HepG2 (cell line): ENCODE data around the gene CEMP1. TPM values are rescaled to one million over a fixed set of nuclear protein-coding genes. Genes with fewer than 3 reads are reported as not detected.

Experiments used
- DZIP1 ChIP-seq: sonication (generic); formaldehyde crosslinking; IDR thresholded peaks from 2 replicates; pipeline ENCODE4 v1.5.0; 2020; ENCODE audit warnings: mild to moderate bottlenecking, missing genetic modification reagents
- E2F5 ChIP-seq: sonication (generic); formaldehyde crosslinking; conservative IDR thresholded peaks from 2 replicates; pipeline ENCODE4 v1.4.0; 2020; ENCODE audit warnings: missing genetic modification reagents
- ELF3 ChIP-seq: IDR thresholded peaks from 2 replicates; pipeline ENCODE4 v1.6.1; 2016; ENCODE audit warnings: missing genetic modification reagents, missing compliant biosample characterization
- ETV5 ChIP-seq: IDR thresholded peaks from 2 replicates; pipeline ENCODE4 v1.6.1; 2018; ENCODE audit warnings: missing biosample characterization, missing genetic modification reagents, inconsistent platforms, borderline replicate concordance
- GFI1 ChIP-seq: sonication (generic); formaldehyde crosslinking; IDR thresholded peaks from 2 replicates; pipeline ENCODE4 v1.5.0; 2020; ENCODE audit warnings: missing genetic modification reagents, mild to moderate bottlenecking, borderline replicate concordance
- SP4 ChIP-seq: sonication (generic); formaldehyde crosslinking; IDR thresholded peaks from 2 replicates; pipeline ENCODE4 v1.8.1; 2023; ENCODE audit warnings: mild to moderate bottlenecking, missing genetic modification reagents
- U2AF2 ChIP-seq: fragments of 200-400 bp; formaldehyde crosslinking; IDR thresholded peaks from 2 replicates; pipeline ENCODE4 v1.6.1; 2017; ENCODE audit warnings: low read depth, mild to moderate bottlenecking, low read length
- ZBTB44 ChIP-seq: sonication (generic); formaldehyde crosslinking; IDR thresholded peaks from 2 replicates; pipeline ENCODE4 v1.4.0; 2020; ENCODE audit warnings: missing genetic modification reagents
- ZHX2 ChIP-seq, 2 experiments: sonication (generic) in 1 of 2; formaldehyde crosslinking in 1 of 2; IDR thresholded peaks; 2 replicates each; pipeline versions ENCODE4 v1.6.1 to v1.9.0; 2014 to 2022; ENCODE audit warnings: antibody characterized with exemption in 1 of 2, borderline replicate concordance in 1 of 2, inconsistent platforms in 1 of 2, low read depth in 1 of 2, missing genetic modification reagents in 1 of 2
- polyA plus RNA-seq, 8 experiments: library from polyadenylated mRNA; depleted of rRNA in 3 of 8; stranded (reverse) in 7 of 8; unstranded in 1 of 8; fragments of >200 nt; fragmentation: Illumina TruSeq in 4 of 8; extraction: Trizol in 4 of 8; gene quantifications; 2 replicates each; pipeline versions ENCODE4 v1.2.1 to v1.2.3, GENCODE V29; 2011 to 2016; ENCODE audit warnings: low read depth in 4 of 8, missing spikeins in 1 of 8, mixed read lengths in 1 of 8; ENCODE audit not compliant: insufficient read depth in 1 of 8
- total RNA-seq, 5 experiments: library from RNA; depleted of rRNA; stranded (reverse); fragments of >200 nt; fragmentation: Illumina TruSeq; extraction: Trizol; gene quantifications; 2 replicates each; pipeline ENCODE4 v1.2.3, GENCODE V29; 2016; ENCODE audit warnings: low read depth in 1 of 5
- TF ChIP-seq, protein P1 (sequence below): sonication (generic); formaldehyde crosslinking; IDR thresholded peaks from 2 replicates; pipeline ENCODE4 v1.4.0; 2020; ENCODE audit warnings: missing genetic modification reagents
- TF ChIP-seq, protein P2 (sequence below): sonication (generic); formaldehyde crosslinking; IDR thresholded peaks from 2 replicates; pipeline ENCODE4 v1.8.1; 2023; ENCODE audit warnings: mild to moderate bottlenecking, missing genetic modification reagents

CEMP1 gene
- total and polyA plus RNA-seq, 2 of the 13 experiments (the other 11 are each of a cell fraction or from before 2014, with no cell fraction given) = not detected

DNA sequence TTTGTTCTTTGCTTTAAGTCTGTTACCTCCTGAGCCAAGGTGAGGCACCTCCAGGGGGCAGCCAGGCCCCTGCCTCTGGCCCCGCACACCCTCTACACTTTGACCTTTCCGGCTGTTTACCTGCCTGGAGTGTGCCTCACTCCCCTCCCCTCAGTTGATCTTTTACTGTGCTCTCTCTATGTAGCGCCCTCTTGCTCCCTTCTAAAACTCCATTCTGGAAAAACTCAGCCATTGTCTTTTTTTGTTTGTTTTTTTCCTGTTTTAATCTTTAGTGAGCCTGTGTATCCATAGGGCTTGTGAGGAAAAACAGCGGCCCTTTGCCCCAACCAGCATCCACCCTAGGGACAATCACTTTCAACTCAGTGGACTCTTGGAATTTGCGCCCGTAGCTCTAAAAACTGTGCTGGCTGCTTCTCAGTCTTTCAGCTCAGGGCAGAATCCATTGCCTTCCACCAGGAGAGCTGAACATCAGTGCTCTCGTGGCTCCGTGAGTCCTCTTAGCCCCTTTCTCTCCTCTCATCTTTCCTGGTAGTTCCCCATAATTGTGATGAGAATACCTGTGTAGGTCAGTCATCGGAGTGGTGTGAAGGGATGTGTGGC is 6.8 kb downstream of the CEMP1 start (continued):
- no peak for TF ChIP-seq DZIP1 (CRISPR knock-in tag)
- TF ChIP-seq, protein P1, sequence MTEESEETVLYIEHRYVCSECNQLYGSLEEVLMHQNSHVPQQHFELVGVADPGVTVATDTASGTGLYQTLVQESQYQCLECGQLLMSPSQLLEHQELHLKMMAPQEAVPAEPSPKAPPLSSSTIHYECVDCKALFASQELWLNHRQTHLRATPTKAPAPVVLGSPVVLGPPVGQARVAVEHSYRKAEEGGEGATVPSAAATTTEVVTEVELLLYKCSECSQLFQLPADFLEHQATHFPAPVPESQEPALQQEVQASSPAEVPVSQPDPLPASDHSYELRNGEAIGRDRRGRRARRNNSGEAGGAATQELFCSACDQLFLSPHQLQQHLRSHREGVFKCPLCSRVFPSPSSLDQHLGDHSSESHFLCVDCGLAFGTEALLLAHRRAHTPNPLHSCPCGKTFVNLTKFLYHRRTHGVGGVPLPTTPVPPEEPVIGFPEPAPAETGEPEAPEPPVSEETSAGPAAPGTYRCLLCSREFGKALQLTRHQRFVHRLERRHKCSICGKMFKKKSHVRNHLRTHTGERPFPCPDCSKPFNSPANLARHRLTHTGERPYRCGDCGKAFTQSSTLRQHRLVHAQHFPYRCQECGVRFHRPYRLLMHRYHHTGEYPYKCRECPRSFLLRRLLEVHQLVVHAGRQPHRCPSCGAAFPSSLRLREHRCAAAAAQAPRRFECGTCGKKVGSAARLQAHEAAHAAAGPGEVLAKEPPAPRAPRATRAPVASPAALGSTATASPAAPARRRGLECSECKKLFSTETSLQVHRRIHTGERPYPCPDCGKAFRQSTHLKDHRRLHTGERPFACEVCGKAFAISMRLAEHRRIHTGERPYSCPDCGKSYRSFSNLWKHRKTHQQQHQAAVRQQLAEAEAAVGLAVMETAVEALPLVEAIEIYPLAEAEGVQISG = peak; percentile 75
- TF ChIP-seq, protein P2, sequence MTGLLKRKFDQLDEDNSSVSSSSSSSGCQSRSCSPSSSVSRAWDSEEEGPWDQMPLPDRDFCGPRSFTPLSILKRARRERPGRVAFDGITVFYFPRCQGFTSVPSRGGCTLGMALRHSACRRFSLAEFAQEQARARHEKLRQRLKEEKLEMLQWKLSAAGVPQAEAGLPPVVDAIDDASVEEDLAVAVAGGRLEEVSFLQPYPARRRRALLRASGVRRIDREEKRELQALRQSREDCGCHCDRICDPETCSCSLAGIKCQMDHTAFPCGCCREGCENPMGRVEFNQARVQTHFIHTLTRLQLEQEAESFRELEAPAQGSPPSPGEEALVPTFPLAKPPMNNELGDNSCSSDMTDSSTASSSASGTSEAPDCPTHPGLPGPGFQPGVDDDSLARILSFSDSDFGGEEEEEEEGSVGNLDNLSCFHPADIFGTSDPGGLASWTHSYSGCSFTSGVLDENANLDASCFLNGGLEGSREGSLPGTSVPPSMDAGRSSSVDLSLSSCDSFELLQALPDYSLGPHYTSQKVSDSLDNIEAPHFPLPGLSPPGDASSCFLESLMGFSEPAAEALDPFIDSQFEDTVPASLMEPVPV = 0 out of 2 replicates have a peak, but pooled peaks have one; percentile 26
- peak; percentile 71; the same call in 1 of the 2 replicates for TF ChIP-seq GFI1
- no peak for TF ChIP-seq U2AF2
- peak; percentile 84 for TF ChIP-seq ELF3
- no peak for TF ChIP-seq ZHX2 (IDR thresholded peaks at IDR 0.05; ENCODE audit: low read depth)
- no peak for TF ChIP-seq ZHX2 (CRISPR knock-in tag; IDR thresholded peaks at IDR 0.05; ENCODE audit: borderline replicate concordance)
- TF ChIP-seq E2F5 = no peak
- peak; percentile 78; the same call in 1 of the 2 replicates for TF ChIP-seq ETV5 (CRISPR knock-in tag)
- TF ChIP-seq SP4 (CRISPR knock-in tag) = peak; percentile 72
- no peak for TF ChIP-seq ZBTB44
